SK-N-SH treated with all-trans-retinoic acid at 6 μM for 48 hours (cell line): ENCODE measurements around the gene CLDN3.

Experiments used
- ATAC-seq: fragments of 200-7000 bp; cut with Tn5 transposase; 3 replicates; pipeline ENCODE4 v1.9.1; 2020; ENCODE audit warnings: mild to moderate bottlenecking, moderate library complexity
- ARNTL ChIP-seq: fragments of 450-650 bp; formaldehyde crosslinking; IDR thresholded peaks from 2 replicates; pipeline ENCODE4 v1.5.0; 2020; ENCODE audit warnings: low read depth, mild to moderate bottlenecking, moderate library complexity, borderline replicate concordance
- CREB5 ChIP-seq: fragments of 250-450 bp; sonication (Bioruptor Pico); IDR thresholded peaks from 2 replicates; pipeline ENCODE4 v1.5.1; 2020; ENCODE audit warnings: low read depth, mild to moderate bottlenecking, moderate library complexity
- CSRNP3 ChIP-seq: fragments of 250-450 bp; sonication (Bioruptor Pico); IDR thresholded peaks from 2 replicates; pipeline ENCODE4 v1.5.1; 2021; ENCODE audit warnings: mild to moderate bottlenecking, moderate library complexity
- ESRRG ChIP-seq: fragments of 250-450 bp; sonication (Bioruptor Pico); IDR thresholded peaks from 2 replicates; pipeline ENCODE4 v1.6.1; 2021; ENCODE audit warnings: mild to moderate bottlenecking
- GLIS3 ChIP-seq: fragments of 250-450 bp; sonication (Bioruptor Pico); IDR thresholded peaks from 2 replicates; pipeline ENCODE4 v1.5.0; 2020; ENCODE audit warnings: mild to moderate bottlenecking, moderate library complexity
- ISL1 ChIP-seq: fragments of 250-450 bp; sonication (Bioruptor Pico); IDR thresholded peaks from 2 replicates; pipeline ENCODE4 v2.1.2; 2022; ENCODE audit warnings: mild to moderate bottlenecking, moderate library complexity
- OSR1 ChIP-seq: fragments of 250-450 bp; sonication (Bioruptor Pico); IDR thresholded peaks from 2 replicates; pipeline ENCODE4 v1.8.0; 2022; ENCODE audit warnings: moderate library complexity, mild to moderate bottlenecking, inconsistent platforms
- PATZ1 ChIP-seq: fragments of 250-450 bp; sonication (Bioruptor Pico); IDR thresholded peaks from 2 replicates; pipeline ENCODE4 v1.8.0; 2020; ENCODE audit warnings: mild to moderate bottlenecking, moderate library complexity, borderline replicate concordance
- POU6F1 ChIP-seq: fragments of 250-450 bp; sonication (Bioruptor Pico); IDR thresholded peaks from 2 replicates; pipeline ENCODE4 v1.8.0; 2021; ENCODE audit warnings: low read depth, mild to moderate bottlenecking, moderate library complexity, borderline replicate concordance
- RARB ChIP-seq: fragments of 250-450 bp; sonication (Bioruptor Pico); IDR thresholded peaks from 2 replicates; pipeline ENCODE4 v1.8.0; 2021; ENCODE audit warnings: mild to moderate bottlenecking, moderate library complexity
- SNAI2 ChIP-seq: fragments of 250-450 bp; sonication (Bioruptor Pico); IDR thresholded peaks from 2 replicates; pipeline ENCODE4 v1.5.0; 2020; ENCODE audit warnings: mild to moderate bottlenecking, moderate library complexity
- TSHZ2 ChIP-seq: fragments of 250-450 bp; sonication (Bioruptor Pico); IDR thresholded peaks from 2 replicates; pipeline ENCODE4 v1.5.0; 2020; ENCODE audit warnings: mild to moderate bottlenecking, moderate library complexity
- ZC3H10 ChIP-seq: fragments of 250-450 bp; sonication (Bioruptor Pico); IDR thresholded peaks from 2 replicates; pipeline ENCODE4 v1.5.1; 2021; ENCODE audit warnings: mild to moderate bottlenecking, moderate library complexity
- ZFP3 ChIP-seq: fragments of 250-450 bp; sonication (Bioruptor Pico); IDR thresholded peaks from 2 replicates; pipeline ENCODE4 v1.5.0; 2020; ENCODE audit warnings: mild to moderate bottlenecking, moderate library complexity
- ZFP30 ChIP-seq: fragments of 450-650 bp; formaldehyde crosslinking; IDR thresholded peaks from 2 replicates; pipeline ENCODE4 v1.5.0; 2022; ENCODE audit warnings: mild to moderate bottlenecking, moderate library complexity
- ZNF565 ChIP-seq: fragments of 450-650 bp; formaldehyde crosslinking; conservative IDR thresholded peaks from 2 replicates; pipeline ENCODE4 v1.5.0; 2020; ENCODE audit warnings: low read depth, mild to moderate bottlenecking, moderate library complexity
- ZNF70 ChIP-seq: fragments of 450-650 bp; formaldehyde crosslinking; IDR thresholded peaks from 2 replicates; pipeline ENCODE4 v1.5.0; 2020; ENCODE audit warnings: mild to moderate bottlenecking, moderate library complexity
- ZNF8 ChIP-seq: fragments of 450-650 bp; formaldehyde crosslinking; IDR thresholded peaks from 2 replicates; pipeline ENCODE4 v1.5.0; 2020; ENCODE audit warnings: mild to moderate bottlenecking, moderate library complexity

Gene CLDN3

GRCh38 chr7:73761854-73762658 is 8.0 kb downstream of the CLDN3 start (continued):
- TF ChIP-seq ZNF8 (CRISPR knock-in tag): no peak

- TF ChIP-seq ZFP3: no peak
- TF ChIP-seq PATZ1 (CRISPR knock-in tag): no peak
- TF ChIP-seq TSHZ2 (CRISPR knock-in tag): no peak
- TF ChIP-seq POU6F1 (CRISPR knock-in tag): no peak
- TF ChIP-seq ISL1: no peak
- TF ChIP-seq CREB5 (CRISPR knock-in tag): no peak
- no peak for TF ChIP-seq GLIS3 (CRISPR knock-in tag)
- TF ChIP-seq ZNF565: no peak
- no peak for TF ChIP-seq ZC3H10 (CRISPR knock-in tag)
- no peak for TF ChIP-seq CSRNP3
- TF ChIP-seq ESRRG (CRISPR knock-in tag): no peak
- no peak for TF ChIP-seq RARB (CRISPR knock-in tag)
- TF ChIP-seq OSR1 (CRISPR knock-in tag): no peak
- TF ChIP-seq ARNTL (CRISPR knock-in tag): no peak
- TF ChIP-seq ZNF70 (CRISPR knock-in tag): no peak
- no peak for TF ChIP-seq SNAI2 (CRISPR knock-in tag)
- TF ChIP-seq, all 23 proteins: peak for 0
- no peak for ATAC-seq
Observed at GRCh38 chr7:73758581-73759138, 11.4 kb downstream of the CLDN3 start.

GRCh38 chr7:73749931-73750776 is 19.9 kb downstream of the CLDN3 start:
- TF ChIP-seq ZNF565 (no peak), ZFP30 (CRISPR knock-in tag) (no peak), GLIS3 (CRISPR knock-in tag) (no peak), ZNF70 (CRISPR knock-in tag) (no peak), ESRRG (CRISPR knock-in tag) (no peak), ZC3H10 (CRISPR knock-in tag) (no peak), RARB (CRISPR knock-in tag) (no peak)
- ATAC-seq: no peak
